ENCODE results near the gene JADE1.

GRCh38 chr4:128866269-128866668 lies 56.8 kb downstream of the JADE1 start:
- no peak for TF ChIP-seq POLR2AphosphoS5 (IDR thresholded peaks at IDR 0.05)
- no peak for TF ChIP-seq POLR2A (IDR thresholded peaks at IDR 0.05)
- no peak for TF ChIP-seq CTCF (IDR thresholded peaks at IDR 0.05)
